Measurements from ENCODE around the gene SETD6.

DNA sequence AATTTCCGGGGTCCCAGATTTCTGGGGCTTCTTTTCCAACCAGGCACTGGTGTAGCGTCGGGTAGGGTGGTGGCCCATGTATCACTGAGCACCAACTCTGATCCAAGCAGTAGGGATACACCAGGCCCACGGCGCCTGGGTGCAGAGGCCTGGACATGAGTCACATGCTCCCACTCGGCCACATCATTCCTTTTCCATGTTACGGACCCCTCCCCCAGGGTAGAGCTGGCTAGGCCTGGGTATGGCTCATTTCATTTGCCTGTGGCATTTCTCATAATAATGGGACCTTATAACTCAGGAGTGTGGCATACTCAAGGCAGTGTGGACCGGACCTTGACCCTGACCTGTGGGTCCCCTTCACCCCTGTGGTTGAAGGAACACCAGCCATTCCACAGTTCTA lies 33.4 kb upstream of the SETD6 start:
- no peak for TF ChIP-seq EZH2 (optimal IDR thresholded peaks at IDR 0.05; ENCODE audit: low read depth, low read length)
- TF ChIP-seq, protein P1, sequence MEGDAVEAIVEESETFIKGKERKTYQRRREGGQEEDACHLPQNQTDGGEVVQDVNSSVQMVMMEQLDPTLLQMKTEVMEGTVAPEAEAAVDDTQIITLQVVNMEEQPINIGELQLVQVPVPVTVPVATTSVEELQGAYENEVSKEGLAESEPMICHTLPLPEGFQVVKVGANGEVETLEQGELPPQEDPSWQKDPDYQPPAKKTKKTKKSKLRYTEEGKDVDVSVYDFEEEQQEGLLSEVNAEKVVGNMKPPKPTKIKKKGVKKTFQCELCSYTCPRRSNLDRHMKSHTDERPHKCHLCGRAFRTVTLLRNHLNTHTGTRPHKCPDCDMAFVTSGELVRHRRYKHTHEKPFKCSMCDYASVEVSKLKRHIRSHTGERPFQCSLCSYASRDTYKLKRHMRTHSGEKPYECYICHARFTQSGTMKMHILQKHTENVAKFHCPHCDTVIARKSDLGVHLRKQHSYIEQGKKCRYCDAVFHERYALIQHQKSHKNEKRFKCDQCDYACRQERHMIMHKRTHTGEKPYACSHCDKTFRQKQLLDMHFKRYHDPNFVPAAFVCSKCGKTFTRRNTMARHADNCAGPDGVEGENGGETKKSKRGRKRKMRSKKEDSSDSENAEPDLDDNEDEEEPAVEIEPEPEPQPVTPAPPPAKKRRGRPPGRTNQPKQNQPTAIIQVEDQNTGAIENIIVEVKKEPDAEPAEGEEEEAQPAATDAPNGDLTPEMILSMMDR (IDR thresholded peaks at IDR 0.05; ENCODE audit: low read length) = no peak

Data from MM.1S (cell line).